ENCODE data around the gene ATXN1.
"Not testable (repeated sequence)": the region's sequence is repeated elsewhere in the genome, so short reads cannot be mapped to it uniquely, and the experiment has no call there.

Gene ATXN1

GRCh38 chr6:16412982-16413381, 348.3 kb downstream of the ATXN1 start:
- CTCF ChIA-PET = no interaction called here

GRCh38 chr6:16412171-16412570, 349.1 kb downstream of the ATXN1 start:
- ChIA-PET POLR2A (no interaction called here), CTCF (no interaction called here)
- no peak for TF ChIP-seq SP1 (IDR thresholded peaks at IDR 0.05)
- no peak for TF ChIP-seq TARDBP (IDR thresholded peaks at IDR 0.05)
- no peak for TF ChIP-seq PKNOX1 (IDR thresholded peaks at IDR 0.05)
- no peak for TF ChIP-seq HDGF (IDR thresholded peaks at IDR 0.05; ENCODE audit: borderline replicate concordance)
- TF ChIP-seq BHLHE40 (IDR thresholded peaks at IDR 0.05; ENCODE audit: borderline replicate concordance) = no peak
- no peak for TF ChIP-seq ARNT (IDR thresholded peaks at IDR 0.05)
- no peak for TF ChIP-seq FOXA1 (IDR thresholded peaks at IDR 0.05)
- TF ChIP-seq ELF4 (IDR thresholded peaks at IDR 0.05) = no peak
- no peak for TF ChIP-seq ZNF384 (IDR thresholded peaks at IDR 0.05)
- no peak for TF ChIP-seq L3MBTL2 (conservative IDR thresholded peaks at IDR 0.05)
- no peak for TF ChIP-seq NFRKB (IDR thresholded peaks at IDR 0.05)
- no peak for DNase-seq (ENCODE audit: extremely low spot score)

More at GRCh38 chr6:16412982-16413381, 348.3 kb downstream of the ATXN1 start:
- TF ChIP-seq BHLHE40 (IDR thresholded peaks at IDR 0.05; ENCODE audit: borderline replicate concordance) (no peak), FOXA1 (IDR thresholded peaks at IDR 0.05) (no peak), ELF4 (IDR thresholded peaks at IDR 0.05) (no peak), SUZ12 (IDR thresholded peaks at IDR 0.05) (no peak), CTBP1 (IDR thresholded peaks at IDR 0.05; ENCODE audit: borderline replicate concordance) (no peak), ARNT (IDR thresholded peaks at IDR 0.05) (no peak), TARDBP (IDR thresholded peaks at IDR 0.05) (no peak), FOXK2 (IDR thresholded peaks at IDR 0.05) (no peak), SP1 (IDR thresholded peaks at IDR 0.05) (no peak), ZNF384 (IDR thresholded peaks at IDR 0.05) (no peak), LEF1 (IDR thresholded peaks at IDR 0.05; ENCODE audit: borderline replicate concordance) (no peak), PKNOX1 (IDR thresholded peaks at IDR 0.05) (no peak), FOXM1 (IDR thresholded peaks at IDR 0.05; ENCODE audit: borderline replicate concordance) (no peak), HDGF (IDR thresholded peaks at IDR 0.05; ENCODE audit: borderline replicate concordance) (no peak), L3MBTL2 (conservative IDR thresholded peaks at IDR 0.05) (no peak)
- no peak for DNase-seq (ENCODE audit: extremely low spot score)
- POLR2A ChIA-PET = no interaction called here

GRCh38 chr6:16409531-16410441, 351.5 kb downstream of the ATXN1 start:
- CTCF ChIA-PET = interaction anchor here (0.6 to 1.8 kb wide), 5 partner anchors 8 to 77 kb away, joined by 3 to 10 read pairs (median 4); no protein-coding TSS in a partner anchor
- TF ChIP-seq ZNF384 (IDR thresholded peaks at IDR 0.05) (0 out of 2 replicates have a peak, but pooled peaks have one; percentile 38), SP1 (IDR thresholded peaks at IDR 0.05) (no peak)
- POLR2A ChIA-PET = no interaction called here
- peak; percentile 49 for DNase-seq (ENCODE audit: extremely low spot score)

GRCh38 chr6:16408766-16409165, 352.5 kb downstream of the ATXN1 start:
- DNase-seq (ENCODE audit: extremely low spot score) = no peak
- TF ChIP-seq NFRKB (IDR thresholded peaks at IDR 0.05) (no peak), PKNOX1 (IDR thresholded peaks at IDR 0.05) (no peak), L3MBTL2 (conservative IDR thresholded peaks at IDR 0.05) (no peak), HDGF (IDR thresholded peaks at IDR 0.05; ENCODE audit: borderline replicate concordance) (no peak)
- ChIA-PET CTCF (interaction anchor here (0.6 to 1.8 kb wide), 4 partner anchors 9 to 142 kb away, joined by 3 to 10 read pairs (median 4); no protein-coding TSS in a partner anchor), POLR2A (no interaction called here)

GRCh38 chr6:16406966-16407365, 354.3 kb downstream of the ATXN1 start:
- POLR2A ChIA-PET = no interaction called here
- CTCF ChIA-PET = no interaction called here
- TF ChIP-seq CTBP1 (IDR thresholded peaks at IDR 0.05; ENCODE audit: borderline replicate concordance) = no peak
- no peak for TF ChIP-seq FOXK2 (IDR thresholded peaks at IDR 0.05)
- TF ChIP-seq BHLHE40 (IDR thresholded peaks at IDR 0.05; ENCODE audit: borderline replicate concordance) = no peak
- TF ChIP-seq ELF4 (IDR thresholded peaks at IDR 0.05) = no peak
- no peak for TF ChIP-seq ZNF384 (IDR thresholded peaks at IDR 0.05)
- TF ChIP-seq NFRKB (IDR thresholded peaks at IDR 0.05) = no peak
- no peak for TF ChIP-seq HDGF (IDR thresholded peaks at IDR 0.05; ENCODE audit: borderline replicate concordance)
- no peak for TF ChIP-seq TARDBP (IDR thresholded peaks at IDR 0.05)
- TF ChIP-seq ARNT (IDR thresholded peaks at IDR 0.05) = no peak
- TF ChIP-seq LEF1 (IDR thresholded peaks at IDR 0.05; ENCODE audit: borderline replicate concordance) = no peak
- TF ChIP-seq L3MBTL2 (conservative IDR thresholded peaks at IDR 0.05) = no peak
- no peak for TF ChIP-seq PKNOX1 (IDR thresholded peaks at IDR 0.05)
- no peak for TF ChIP-seq FOXM1 (IDR thresholded peaks at IDR 0.05; ENCODE audit: borderline replicate concordance)
- no peak for TF ChIP-seq SUZ12 (IDR thresholded peaks at IDR 0.05)
- no peak for TF ChIP-seq FOXA1 (IDR thresholded peaks at IDR 0.05)
- TF ChIP-seq SP1 (IDR thresholded peaks at IDR 0.05) = no peak
- DNase-seq (ENCODE audit: extremely low spot score) = no peak

GRCh38 chr6:16406538-16406937, 354.7 kb downstream of the ATXN1 start:
- DNase-seq (ENCODE audit: extremely low spot score); CTCF ChIA-PET; POLR2A ChIA-PET: not testable (repeated sequence)

All from HEK293T (cell line).